MV-4-11 (cell line): ENCODE measurements around the gene GPATCH3.

Experiments
- DNase-seq: peaks from one replicate; lab custom pipeline; 2025; lab: John Stamatoyannopoulos, UW

GPATCH3 gene

DNA sequence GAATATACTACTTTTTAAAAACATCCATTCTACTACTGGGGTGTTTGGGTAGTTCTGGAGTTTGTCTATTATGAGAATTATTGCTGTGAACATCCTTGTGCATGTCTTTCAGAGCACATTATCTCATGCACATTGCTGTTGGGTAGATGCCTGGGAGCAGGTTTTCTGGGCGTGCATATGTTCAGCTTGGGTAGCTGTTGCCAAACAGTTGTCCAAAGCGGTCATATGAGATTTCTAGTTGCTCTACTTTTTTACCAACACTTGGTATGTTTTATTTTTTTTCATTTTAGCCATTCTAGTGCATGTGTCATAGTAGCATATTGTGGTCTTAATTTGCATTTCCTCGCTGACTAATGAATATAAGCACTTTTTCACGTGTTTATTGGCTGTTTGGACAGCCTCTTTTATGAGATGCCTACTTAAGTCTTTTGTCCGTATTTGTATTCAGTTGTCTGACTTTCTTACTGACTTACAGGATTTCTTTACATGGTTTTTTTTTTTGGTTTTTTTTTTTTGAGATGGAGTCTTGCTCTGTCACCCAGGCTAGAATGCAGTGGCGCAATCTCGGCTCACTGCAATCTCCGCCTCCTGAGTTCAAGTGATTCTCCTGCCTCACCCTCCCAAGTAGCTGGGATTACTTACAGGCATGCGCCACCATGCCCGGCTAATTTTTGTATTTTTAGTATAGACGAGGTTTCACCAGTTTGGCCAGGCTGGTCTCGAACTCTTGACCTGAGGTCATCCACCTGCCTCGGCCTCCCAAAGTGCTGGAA, 55.7 kb downstream of the GPATCH3 start:
- no peak for DNase-seq
